GM10266 (cell line): ENCODE results near the gene CHRNA1.

Experiments used
- DNase-seq: peaks from one replicate; pipeline ENCODE4 v3.0.0; 2012; ENCODE audit errors: extremely low spot score
- TF ChIP-seq, protein P1 (sequence below): IDR thresholded peaks from 2 replicates; pipeline ENCODE4 v1.5.1; 2012; ENCODE audit warnings: mild to moderate bottlenecking, low read depth; ENCODE audit not compliant: control insufficient read depth, insufficient read depth; ENCODE audit errors: missing control alignments

The CHRNA1 gene

DNA sequence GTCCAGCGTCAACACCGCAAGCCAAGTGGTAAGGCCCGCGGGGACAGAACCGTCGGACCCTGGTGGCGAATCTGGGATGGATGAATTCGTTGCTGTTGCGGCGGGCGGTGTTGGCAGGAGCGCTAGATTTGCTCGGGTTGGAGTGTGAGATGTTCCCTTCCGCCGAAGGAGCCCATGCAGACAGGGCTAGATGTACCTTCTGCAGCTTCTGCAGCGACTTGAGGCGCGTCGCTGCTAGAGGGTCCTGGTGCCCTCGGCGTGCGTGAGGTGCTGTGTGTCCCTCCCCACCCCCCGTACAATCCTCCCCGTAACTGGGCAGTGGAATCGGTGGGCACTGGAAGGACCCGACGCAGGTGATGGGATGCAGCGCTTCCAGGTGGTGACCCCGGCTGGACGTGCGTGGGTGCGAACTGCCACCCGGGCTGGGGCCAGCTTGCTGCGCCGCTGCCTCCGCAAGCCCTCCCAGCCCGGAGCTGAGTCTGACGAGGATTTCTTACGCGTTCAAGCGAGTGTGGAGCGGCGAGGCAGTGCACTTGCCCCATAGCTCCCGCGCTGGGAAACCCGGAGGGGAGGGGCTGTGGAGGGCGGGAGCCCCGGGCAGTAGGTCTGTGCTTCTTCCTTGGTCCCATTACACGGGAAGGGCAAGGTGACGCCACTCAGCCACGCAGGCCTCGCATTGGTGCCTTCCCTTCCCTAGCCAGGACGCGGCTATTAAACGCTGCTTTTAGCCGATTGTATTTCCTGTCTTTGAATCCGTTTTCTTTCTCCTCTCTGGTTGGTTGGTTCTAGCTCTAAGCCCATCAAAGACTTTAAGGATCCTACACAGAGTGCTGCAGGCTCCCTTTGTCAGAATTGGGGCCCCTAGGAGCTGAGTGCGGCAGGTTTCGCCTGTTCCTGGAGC lies 34.2 kb downstream of the CHRNA1 start:
- TF ChIP-seq, protein P1, sequence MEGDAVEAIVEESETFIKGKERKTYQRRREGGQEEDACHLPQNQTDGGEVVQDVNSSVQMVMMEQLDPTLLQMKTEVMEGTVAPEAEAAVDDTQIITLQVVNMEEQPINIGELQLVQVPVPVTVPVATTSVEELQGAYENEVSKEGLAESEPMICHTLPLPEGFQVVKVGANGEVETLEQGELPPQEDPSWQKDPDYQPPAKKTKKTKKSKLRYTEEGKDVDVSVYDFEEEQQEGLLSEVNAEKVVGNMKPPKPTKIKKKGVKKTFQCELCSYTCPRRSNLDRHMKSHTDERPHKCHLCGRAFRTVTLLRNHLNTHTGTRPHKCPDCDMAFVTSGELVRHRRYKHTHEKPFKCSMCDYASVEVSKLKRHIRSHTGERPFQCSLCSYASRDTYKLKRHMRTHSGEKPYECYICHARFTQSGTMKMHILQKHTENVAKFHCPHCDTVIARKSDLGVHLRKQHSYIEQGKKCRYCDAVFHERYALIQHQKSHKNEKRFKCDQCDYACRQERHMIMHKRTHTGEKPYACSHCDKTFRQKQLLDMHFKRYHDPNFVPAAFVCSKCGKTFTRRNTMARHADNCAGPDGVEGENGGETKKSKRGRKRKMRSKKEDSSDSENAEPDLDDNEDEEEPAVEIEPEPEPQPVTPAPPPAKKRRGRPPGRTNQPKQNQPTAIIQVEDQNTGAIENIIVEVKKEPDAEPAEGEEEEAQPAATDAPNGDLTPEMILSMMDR = no peak
- no peak for DNase-seq

DNA sequence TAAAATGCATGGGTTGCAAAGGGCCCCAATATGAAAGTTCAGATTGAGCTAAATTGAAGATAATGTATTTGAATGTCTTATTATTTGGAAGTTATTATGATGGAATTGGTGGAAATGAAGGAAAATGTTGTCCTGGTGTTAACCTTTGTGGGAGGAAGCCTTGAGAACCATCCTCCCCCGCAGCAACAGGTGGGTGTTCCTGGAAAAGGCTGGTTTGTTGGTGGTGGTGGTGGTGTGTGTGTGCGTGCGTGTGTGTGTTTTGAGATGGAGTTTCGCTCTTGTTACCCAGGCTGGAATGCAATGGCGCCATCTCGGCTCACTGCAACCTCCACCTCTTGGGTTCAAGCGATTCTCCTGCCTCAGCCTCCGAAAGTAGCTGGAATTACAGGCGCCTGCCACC lies 36.2 kb downstream of the CHRNA1 start:
- TF ChIP-seq, protein P1 = no peak
- DNase-seq = no peak

DNA sequence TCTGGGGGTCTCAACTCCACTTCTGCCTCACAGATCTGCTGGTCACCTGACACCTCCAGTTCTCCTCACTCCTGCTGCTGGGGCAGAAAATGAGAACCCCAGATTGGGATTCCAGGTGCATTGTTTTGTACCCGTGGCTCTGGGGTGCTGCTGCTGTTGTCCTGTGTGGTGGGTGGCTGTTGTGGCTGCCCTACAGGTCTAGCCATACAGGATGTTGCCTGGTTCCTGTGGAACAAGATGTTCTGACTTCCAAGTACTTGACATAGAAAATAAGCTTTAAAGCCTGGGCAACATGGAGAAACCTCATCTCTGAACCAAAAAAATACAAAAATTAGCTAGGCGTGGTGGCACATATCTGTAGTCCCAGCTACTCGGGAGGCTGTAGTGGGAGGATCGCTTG lies 38.1 kb downstream of the CHRNA1 start:
- TF ChIP-seq, protein P1 = no peak

DNA sequence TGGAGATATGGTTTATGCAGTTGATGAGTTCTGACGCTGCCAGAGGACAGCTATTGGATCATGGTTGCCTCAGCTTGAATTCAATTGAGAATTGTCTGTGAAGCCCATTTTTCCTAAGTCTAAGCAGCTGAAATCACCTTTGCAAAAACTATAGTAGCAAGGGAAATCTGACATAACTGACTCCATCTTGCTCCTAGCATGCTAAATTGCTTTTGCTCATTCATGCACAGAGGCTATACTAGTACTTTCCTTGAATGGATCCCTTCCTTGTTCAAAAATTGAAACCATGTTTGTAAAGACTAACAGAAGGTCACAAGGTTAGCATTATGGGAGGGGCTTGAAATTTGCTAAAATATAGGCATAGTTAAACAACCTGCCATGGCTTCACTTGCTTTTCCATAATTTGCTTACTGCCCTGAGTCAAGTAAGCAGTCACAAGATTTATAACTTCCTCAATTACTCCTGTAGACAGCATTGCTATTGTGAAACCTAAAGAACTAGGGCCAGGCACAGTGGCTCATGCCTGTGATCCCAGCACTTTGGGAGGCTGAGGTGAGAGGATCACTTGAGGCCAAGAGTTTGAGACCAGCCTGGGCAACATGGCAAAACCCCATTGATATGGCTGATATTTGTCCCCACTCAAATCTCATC lies 41.2 kb downstream of the CHRNA1 start:
- TF ChIP-seq, protein P1 = no peak
- DNase-seq = no peak

More for the DNA sequence above, 38.1 kb downstream of the CHRNA1 start:
- DNase-seq = no peak

DNA sequence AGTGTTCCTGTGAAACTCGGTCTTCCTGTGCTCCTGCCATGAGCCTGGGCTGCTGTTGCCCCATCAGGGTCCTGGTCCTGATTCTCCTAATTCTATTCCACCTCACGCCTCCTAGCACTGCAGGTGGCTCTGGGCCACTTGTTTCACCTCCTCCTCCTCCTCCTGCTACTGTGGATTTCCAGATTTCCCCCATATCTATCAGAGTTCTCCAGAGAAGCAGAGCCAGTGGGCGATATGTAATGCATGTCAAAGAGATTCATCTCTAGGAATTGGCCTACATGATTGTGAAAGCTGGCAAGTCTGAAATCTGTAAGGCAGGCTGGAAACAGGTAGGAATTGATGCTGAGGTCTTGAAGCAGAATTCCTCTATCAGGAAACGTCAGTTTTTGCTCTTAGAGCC lies 45.3 kb downstream of the CHRNA1 start:
- TF ChIP-seq, protein P1 = no peak
- no peak for DNase-seq

DNA sequence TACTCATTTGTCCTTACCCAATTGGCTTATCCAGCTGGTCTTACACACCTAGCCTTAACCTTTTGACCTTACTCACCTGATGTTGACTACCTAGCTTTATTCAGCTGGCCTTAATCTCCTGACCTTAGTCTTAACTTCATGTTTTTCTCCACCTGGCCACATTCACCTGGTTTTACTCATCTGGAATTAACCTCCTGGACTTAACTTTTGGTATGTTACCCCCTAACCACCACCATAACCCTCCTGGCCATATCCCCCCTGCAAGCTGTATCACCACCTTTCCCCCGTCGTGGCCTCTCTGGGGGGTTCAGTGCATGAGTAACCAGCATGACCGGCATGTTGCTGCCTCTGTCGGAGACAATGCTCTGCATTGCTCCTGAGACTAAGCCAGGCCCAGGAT lies 45.7 kb downstream of the CHRNA1 start:
- no peak for DNase-seq
- TF ChIP-seq, protein P1 = no peak

DNA sequence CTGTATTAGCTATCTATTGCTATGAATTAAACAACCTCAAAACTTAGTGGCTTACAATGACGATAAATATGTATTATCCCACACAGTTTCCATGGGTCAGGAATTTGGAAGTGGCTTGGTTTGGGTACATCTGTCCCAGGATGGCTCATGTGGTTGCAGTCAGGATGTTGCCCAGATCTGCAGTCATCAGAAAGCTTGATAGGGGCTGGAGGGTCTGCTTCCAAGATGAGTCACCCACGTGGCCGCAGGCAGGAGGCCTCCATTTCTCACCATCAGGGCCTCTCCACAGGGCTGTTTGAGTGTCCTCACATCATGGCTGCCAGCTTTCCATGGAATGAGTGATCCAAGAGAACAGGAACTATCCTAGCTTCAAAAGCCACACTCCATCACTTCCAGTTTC lies 46.4 kb downstream of the CHRNA1 start:
- TF ChIP-seq, protein P1 = no peak
- no peak for DNase-seq
